Peyer's patch (tissue), 4 donors: ENCODE results near the gene VPS35L. TPM values are rescaled to one million over a fixed set of nuclear protein-coding genes. Genes with fewer than 3 reads are reported as not detected.

Source experiments
- DNase-seq, 3 donors: peaks; one replicate each; pipeline ENCODE4 v3.0.0-alpha.2; 2017 to 2019
- H3K27ac ChIP-seq, 4 donors: fragments of 200-600 bp; sonication (generic); one replicate each; pipeline ENCODE4 v1.5.1; 2016 to 2019
- H3K27me3 ChIP-seq, 2 donors: fragments of 200-600 bp; sonication (generic); one replicate each; pipeline ENCODE4 v1.5.1; 2019
- H3K36me3 ChIP-seq, 3 donors: fragments of 200-600 bp; sonication (generic); one replicate each; pipeline ENCODE4 v1.5.1; 2016 to 2019
- H3K4me1 ChIP-seq, 4 donors: fragments of 200-600 bp; sonication (generic); one replicate each; pipeline ENCODE4 v1.5.1; 2016 to 2019
- H3K4me3 ChIP-seq, 4 donors: fragments of 200-600 bp; sonication (generic); 1 replicate in 3 of 4; 2 replicates in 1 of 4; pipeline ENCODE4 v1.5.1; 2016 to 2019; ENCODE audit warnings: mild to moderate bottlenecking in 1 of 4
- H3K9me3 ChIP-seq, 4 donors: fragments of 200-600 bp; sonication (generic); one replicate each; pipeline ENCODE4 v1.5.1; 2016 to 2019; ENCODE audit warnings: mild to moderate bottlenecking in 1 of 4
- CTCF ChIP-seq, 6 experiments: fragments of 450-650 bp in 4 of 6; fragments of 200-600 bp in 2 of 6; sonication (generic) in 1 of 6; IDR thresholded peaks; one replicate each; pipeline ENCODE4 v1.5.1; 2017 to 2019; ENCODE audit warnings: antibody characterized with exemption in 6 of 6, mild to moderate bottlenecking in 3 of 6, moderate library complexity in 1 of 6
- POLR2A ChIP-seq, 2 donors: fragments of 450-650 bp; IDR thresholded peaks; one replicate each; pipeline ENCODE4 v1.5.1; 2017; ENCODE audit warnings: antibody characterized with exemption in 2 of 2, mild to moderate bottlenecking in 2 of 2, moderate library complexity in 2 of 2
- total RNA-seq, 4 donors: library from RNA; depleted of rRNA; stranded (reverse); fragments of >200 nt; gene quantifications; one replicate each; pipeline ENCODE4 v1.1.0, GENCODE V29; 2016

Gene VPS35L
- total RNA-seq, 4 donors from 2014 or later: 35.2 to 71.8 (median 45.2) TPM

- Histone ChIP-seq H3K9me3 (no peaks in the 10 kb centered on the region), H3K27me3 (no peaks in the 10 kb centered on the region), H3K4me3 (no peak overlapping the region), H3K36me3 (peaks cover 0 to 45% (median 0%) of the 10 kb centered on the region in 3 donors), H3K4me1 (no peaks in the 10 kb centered on the region), H3K27ac (no peak overlapping the region)
- no peak for TF ChIP-seq POLR2A (IDR thresholded peaks at IDR 0.05)
- TF ChIP-seq CTCF (IDR thresholded peaks at IDR 0.05): no peak
- DNase-seq: no peak
Measured at GRCh38 chr16:19618876-19619275, 63.4 kb downstream of the VPS35L start.

- Histone ChIP-seq H3K9me3 (no peaks in the 10 kb centered on the region), H3K4me3 (no peak overlapping the region), H3K36me3 (peaks cover 0 to 40% (median 0%) of the 10 kb centered on the region in 3 donors), H3K27ac (no peak overlapping the region), H3K4me1 (no peaks in the 10 kb centered on the region), H3K27me3 (no peaks in the 10 kb centered on the region)
- no peak for DNase-seq
- TF ChIP-seq CTCF (IDR thresholded peaks at IDR 0.05): no peak
- no peak for TF ChIP-seq POLR2A (IDR thresholded peaks at IDR 0.05)
Measured at GRCh38 chr16:19621445-19621844, 65.9 kb downstream of the VPS35L start.

GRCh38 chr16:19625039-19625438 is 69.5 kb downstream of the VPS35L start:
- Histone ChIP-seq H3K4me1 (no peaks in the 10 kb centered on the region), H3K27ac (no peak overlapping the region), H3K9me3 (no peaks in the 10 kb centered on the region), H3K4me3 (no peak overlapping the region), H3K27me3 (no peaks in the 10 kb centered on the region), H3K36me3 (peaks cover 0 to 49% (median 0%) of the 10 kb centered on the region in 3 donors)
- no peak for DNase-seq
- TF ChIP-seq POLR2A (IDR thresholded peaks at IDR 0.05): no peak

GRCh38 chr16:19636436-19637267 is 81.1 kb downstream of the VPS35L start:
- H3K36me3 ChIP-seq: peaks cover 0 to 72% (median 0%) of the 10 kb centered on the region in 3 donors
- no peaks in the 10 kb centered on the region for H3K4me1 ChIP-seq
- DNase-seq: no peak
- H3K27ac ChIP-seq: peak overlapping the region in 1 of 4 donors; percentile 30
- no peaks in the 10 kb centered on the region for H3K9me3 ChIP-seq
- no peak overlapping the region for H3K4me3 ChIP-seq
- H3K27me3 ChIP-seq: no peaks in the 10 kb centered on the region
- no peak for TF ChIP-seq POLR2A (IDR thresholded peaks at IDR 0.05)
- no peak for TF ChIP-seq CTCF (IDR thresholded peaks at IDR 0.05)

- Histone ChIP-seq H3K27me3 (no peaks in the 10 kb centered on the region), H3K9me3 (no peaks in the 10 kb centered on the region), H3K36me3 (peaks cover 0 to 65% (median 0%) of the 10 kb centered on the region in 3 donors), H3K4me3 (no peak overlapping the region), H3K27ac (no peak overlapping the region), H3K4me1 (no peaks in the 10 kb centered on the region)
- TF ChIP-seq POLR2A (IDR thresholded peaks at IDR 0.05) (no peak), CTCF (IDR thresholded peaks at IDR 0.05) (no peak)
- DNase-seq: no peak
Measured at GRCh38 chr16:19639986-19640421, 84.5 kb downstream of the VPS35L start.

GRCh38 chr16:19642501-19642900 is 87.0 kb downstream of the VPS35L start:
- Histone ChIP-seq H3K9me3 (no peaks in the 10 kb centered on the region), H3K4me3 (no peak overlapping the region), H3K4me1 (no peaks in the 10 kb centered on the region), H3K27ac (peak overlapping the region in 2 of 4 donors; percentile 25 to 38), H3K36me3 (peaks cover 0 to 60% (median 0%) of the 10 kb centered on the region in 3 donors), H3K27me3 (no peaks in the 10 kb centered on the region)
- TF ChIP-seq POLR2A (IDR thresholded peaks at IDR 0.05) (no peak), CTCF (IDR thresholded peaks at IDR 0.05) (no peak)
- no peak for DNase-seq
